ENCODE results near the gene ESRRG.
A peak's percentile ranks its signal among the peaks of the same experiment; 100 is the strongest.
"Not testable (repeated sequence)": the region's sequence is repeated elsewhere in the genome, so short reads cannot be mapped to it uniquely, and the experiment has no call there.

The ESRRG gene

GRCh38 chr1:216723274-216723780 lies at the start of gene ESRRG:
Gene ESRRG (minus strand): TSS chr1:216723429. CDS start chr1:216723299, 130 bp downstream.
- DNase-seq = peak; percentile 64

- no peak for DNase-seq
Observed at GRCh38 chr1:216771922-216772321, 48.7 kb upstream of the ESRRG start.

- no peak for DNase-seq
Observed at GRCh38 chr1:216766633-216767327, 43.6 kb upstream of the ESRRG start.

GRCh38 chr1:216765346-216766300 lies 42.4 kb upstream of the ESRRG start:
- DNase-seq = no peak

- no peak for DNase-seq
Observed at GRCh38 chr1:216758161-216758560, 34.9 kb upstream of the ESRRG start.

- no peak for DNase-seq
Observed at GRCh38 chr1:216757110-216757509, 33.9 kb upstream of the ESRRG start.

GRCh38 chr1:216750961-216751360 lies 27.7 kb upstream of the ESRRG start:
- DNase-seq = no peak

- DNase-seq = peak; percentile 15
Observed at GRCh38 chr1:216750031-216750627, 26.9 kb upstream of the ESRRG start.

GRCh38 chr1:216749232-216749631 lies 26.0 kb upstream of the ESRRG start:
- DNase-seq = no peak

GRCh38 chr1:216742625-216743024 lies 19.4 kb upstream of the ESRRG start:
- no peak for DNase-seq

GRCh38 chr1:216740331-216740730 lies 17.1 kb upstream of the ESRRG start:
- DNase-seq = no peak

GRCh38 chr1:216739793-216740192 lies 16.6 kb upstream of the ESRRG start:
- DNase-seq = no peak

GRCh38 chr1:216732121-216732520 lies 8.9 kb upstream of the ESRRG start:
- DNase-seq = no peak

GRCh38 chr1:216731562-216731961 lies 8.3 kb upstream of the ESRRG start:
- no peak for DNase-seq

GRCh38 chr1:216726435-216726834 lies 3.2 kb upstream of the ESRRG start:
- no peak for DNase-seq

GRCh38 chr1:216722821-216723220 lies 408 bp downstream of the ESRRG start:
- no peak for DNase-seq

GRCh38 chr1:216721863-216722262 lies 1.4 kb downstream of the ESRRG start:
- peak; percentile 57 for DNase-seq

- DNase-seq = no peak
Observed at GRCh38 chr1:216721062-216721461, 2.2 kb downstream of the ESRRG start.

- no peak for DNase-seq
Observed at GRCh38 chr1:216711712-216712111, 11.5 kb downstream of the ESRRG start.

- DNase-seq = no peak
Observed at GRCh38 chr1:216710598-216711333, 12.5 kb downstream of the ESRRG start.

GRCh38 chr1:216710055-216710454 lies 13.2 kb downstream of the ESRRG start:
- DNase-seq = no peak

- peak; percentile 92 for DNase-seq
Observed at GRCh38 chr1:216705676-216706075, 17.6 kb downstream of the ESRRG start.

- DNase-seq = not testable (repeated sequence)
Observed at GRCh38 chr1:216704065-216704464, 19.2 kb downstream of the ESRRG start.

Measured in DMS 273 treated with DMSO at 0.1 percent for 48 hours (cell line).